HepG2 (cell line): ENCODE measurements around the gene RIPK3. TPM values are rescaled to one million over a fixed set of nuclear protein-coding genes. Genes with fewer than 3 reads are reported as not detected.

Experiments used
- CENPBD1 ChIP-seq: sonication (generic); formaldehyde crosslinking; IDR thresholded peaks from 2 replicates; pipeline ENCODE4 v1.8.0; 2022; ENCODE audit warnings: missing genetic modification reagents, low read depth, mild to moderate bottlenecking, borderline replicate concordance
- GPN1 ChIP-seq: sonication (generic); formaldehyde crosslinking; IDR thresholded peaks from 2 replicates; pipeline ENCODE4 v1.5.1; 2020; ENCODE audit warnings: missing genetic modification reagents, borderline replicate concordance
- JARID2 ChIP-seq: sonication (generic); formaldehyde crosslinking; IDR thresholded peaks from 2 replicates; pipeline ENCODE4 v1.8.1; 2023; ENCODE audit warnings: missing genetic modification reagents, inconsistent platforms; ENCODE audit not compliant: insufficient replicate concordance
- MLLT10 ChIP-seq: sonication (generic); formaldehyde crosslinking; IDR thresholded peaks from 2 replicates; pipeline ENCODE4 v1.4.0; 2020; ENCODE audit warnings: missing genetic modification reagents
- MXI1 ChIP-seq: IDR thresholded peaks from 3 replicates; pipeline ENCODE4 v1.6.1; 2012; ENCODE audit warnings: low read depth, low read length, inconsistent platforms, borderline replicate concordance
- RARG ChIP-seq: sonication (generic); formaldehyde crosslinking; IDR thresholded peaks from 2 replicates; pipeline ENCODE4 v1.4.0; 2020; ENCODE audit warnings: low read depth, mild to moderate bottlenecking, missing genetic modification reagents
- SMC3 ChIP-seq: IDR thresholded peaks from 2 replicates; pipeline ENCODE4 v1.6.1; 2011; ENCODE audit warnings: low read length, improper control_type of control experiment
- THAP9 ChIP-seq: sonication (generic); formaldehyde crosslinking; IDR thresholded peaks from 2 replicates; pipeline ENCODE4; 2020; ENCODE audit warnings: missing genetic modification reagents, mild to moderate bottlenecking, borderline replicate concordance
- ZBED4 ChIP-seq: sonication (generic); formaldehyde crosslinking; IDR thresholded peaks from 2 replicates; pipeline ENCODE4 v1.4.0; 2020; ENCODE audit warnings: missing genetic modification reagents, borderline replicate concordance
- ZBTB3 ChIP-seq: sonication (generic); formaldehyde crosslinking; IDR thresholded peaks from 2 replicates; pipeline ENCODE4 v1.4.0; 2020; ENCODE audit warnings: low read depth, mild to moderate bottlenecking, moderate library complexity, missing genetic modification reagents, borderline replicate concordance
- ZBTB42 ChIP-seq: sonication (generic); formaldehyde crosslinking; IDR thresholded peaks from 2 replicates; pipeline ENCODE4 v1.5.0; 2020; ENCODE audit warnings: mild to moderate bottlenecking, missing genetic modification reagents
- ZMYM3 ChIP-seq: sonication (generic); formaldehyde crosslinking; IDR thresholded peaks from 2 replicates; pipeline ENCODE4 v1.5.1; 2020; ENCODE audit warnings: mild to moderate bottlenecking, missing genetic modification reagents
- ZNF562 ChIP-seq: sonication (generic); formaldehyde crosslinking; IDR thresholded peaks from 2 replicates; pipeline ENCODE4 v1.8.0; 2022; ENCODE audit warnings: missing genetic modification reagents, borderline replicate concordance
- ZNF607 ChIP-seq: sonication (generic); formaldehyde crosslinking; IDR thresholded peaks from 2 replicates; pipeline ENCODE4 v1.5.1; 2020; ENCODE audit warnings: missing genetic modification reagents, mild to moderate bottlenecking, borderline replicate concordance
- ZNF850 ChIP-seq: sonication (generic); formaldehyde crosslinking; conservative IDR thresholded peaks from 2 replicates; pipeline ENCODE4 v1.9.0; 2021; ENCODE audit warnings: mild to moderate bottlenecking, missing genetic modification reagents
- ZSCAN21 ChIP-seq: sonication (generic); formaldehyde crosslinking; IDR thresholded peaks from 2 replicates; pipeline ENCODE4 v1.8.0; 2022; ENCODE audit warnings: mild to moderate bottlenecking, missing genetic modification reagents, moderate library complexity, borderline replicate concordance
- polyA plus RNA-seq, 8 experiments: library from polyadenylated mRNA; depleted of rRNA in 3 of 8; stranded (reverse) in 7 of 8; unstranded in 1 of 8; fragments of >200 nt; fragmentation: Illumina TruSeq in 4 of 8; extraction: Trizol in 4 of 8; gene quantifications; 2 replicates each; pipeline versions ENCODE4 v1.2.1 to v1.2.3, GENCODE V29; 2011 to 2016; ENCODE audit warnings: low read depth in 4 of 8, missing spikeins in 1 of 8, mixed read lengths in 1 of 8; ENCODE audit not compliant: insufficient read depth in 1 of 8
- total RNA-seq, 5 experiments: library from RNA; depleted of rRNA; stranded (reverse); fragments of >200 nt; fragmentation: Illumina TruSeq; extraction: Trizol; gene quantifications; 2 replicates each; pipeline ENCODE4 v1.2.3, GENCODE V29; 2016; ENCODE audit warnings: low read depth in 1 of 5
- TF ChIP-seq, protein P1 (sequence below): sonication (generic); formaldehyde crosslinking; IDR thresholded peaks from 2 replicates; pipeline ENCODE4 v1.4.0; 2020; ENCODE audit warnings: missing genetic modification reagents
- TF ChIP-seq, protein P2 (sequence below): sonication (generic); formaldehyde crosslinking; IDR thresholded peaks from 2 replicates; pipeline ENCODE4 v1.8.1; 2023; ENCODE audit warnings: missing genetic modification reagents, mild to moderate bottlenecking, borderline replicate concordance

The RIPK3 gene
- total and polyA plus RNA-seq, 2 of the 13 experiments (the other 11 are each of a cell fraction or from before 2014, with no cell fraction given), result not detected

DNA sequence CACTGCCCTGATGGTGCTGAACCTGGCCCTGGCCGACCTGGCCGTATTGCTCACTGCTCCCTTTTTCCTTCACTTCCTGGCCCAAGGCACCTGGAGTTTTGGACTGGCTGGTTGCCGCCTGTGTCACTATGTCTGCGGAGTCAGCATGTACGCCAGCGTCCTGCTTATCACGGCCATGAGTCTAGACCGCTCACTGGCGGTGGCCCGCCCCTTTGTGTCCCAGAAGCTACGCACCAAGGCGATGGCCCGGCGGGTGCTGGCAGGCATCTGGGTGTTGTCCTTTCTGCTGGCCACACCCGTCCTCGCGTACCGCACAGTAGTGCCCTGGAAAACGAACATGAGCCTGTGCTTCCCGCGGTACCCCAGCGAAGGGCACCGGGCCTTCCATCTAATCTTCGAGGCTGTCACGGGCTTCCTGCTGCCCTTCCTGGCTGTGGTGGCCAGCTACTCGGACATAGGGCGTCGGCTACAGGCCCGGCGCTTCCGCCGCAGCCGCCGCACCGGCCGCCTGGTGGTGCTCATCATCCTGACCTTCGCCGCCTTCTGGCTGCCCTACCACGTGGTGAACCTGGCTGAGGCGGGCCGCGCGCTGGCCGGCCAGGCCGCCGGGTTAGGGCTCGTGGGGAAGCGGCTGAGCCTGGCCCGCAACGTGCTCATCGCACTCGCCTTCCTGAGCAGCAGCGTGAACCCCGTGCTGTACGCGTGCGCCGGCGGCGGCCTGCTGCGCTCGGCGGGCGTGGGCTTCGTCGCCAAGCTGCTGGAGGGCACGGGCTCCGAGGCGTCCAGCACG, 23.8 kb downstream of the RIPK3 start (continued):
- TF ChIP-seq CENPBD1 (CRISPR knock-in tag) (peak; percentile 86; the same call in 1 of the 2 replicates), ZBTB3 (CRISPR knock-in tag) (peak; percentile 94; the same call in 1 of the 2 replicates), ZNF562 (CRISPR knock-in tag) (no peak), ZBTB42 (peak; percentile 95; the same call in 1 of the 2 replicates), ZMYM3 (peak; percentile 77; the same call in 1 of the 2 replicates), ZBED4 (CRISPR knock-in tag) (0 out of 2 replicates have a peak, but pooled peaks have one; percentile 49), MLLT10 (peak; percentile 70; the same call in 1 of the 2 replicates), ZNF850 (CRISPR knock-in tag) (no peak), GPN1 (CRISPR knock-in tag) (peak; percentile 78; the same call in 1 of the 2 replicates), THAP9 (peak; percentile 91), ZSCAN21 (peak; percentile 99), SMC3 (no peak), ZNF607 (CRISPR knock-in tag) (peak; percentile 99), MXI1 (peak; percentile 77; the same call in 1 of the 3 replicates), JARID2 (CRISPR knock-in tag) (peak; percentile 62), RARG (0 out of 2 replicates have a peak, but pooled peaks have one; percentile 88)
- TF ChIP-seq, protein P1, sequence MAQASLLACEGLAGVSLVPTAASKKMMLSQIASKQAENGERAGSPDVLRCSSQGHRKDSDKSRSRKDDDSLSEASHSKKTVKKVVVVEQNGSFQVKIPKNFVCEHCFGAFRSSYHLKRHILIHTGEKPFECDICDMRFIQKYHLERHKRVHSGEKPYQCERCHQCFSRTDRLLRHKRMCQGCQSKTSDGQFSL, result peak; percentile 82; the same call in 1 of the 2 replicates
- TF ChIP-seq, protein P2, sequence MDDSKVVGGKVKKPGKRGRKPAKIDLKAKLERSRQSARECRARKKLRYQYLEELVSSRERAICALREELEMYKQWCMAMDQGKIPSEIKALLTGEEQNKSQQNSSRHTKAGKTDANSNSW (CRISPR knock-in tag), result peak; percentile 97; the same call in 1 of the 2 replicates
